DOHH2 (cell line): ENCODE measurements around the gene WSCD2.

Experiments
- H3F3A ChIP-seq: fragments of 200-600 bp; sonication (generic), shearing (Covaris generic); 2 replicates; pipeline ENCODE4 v1.6.0; 2016; ENCODE audit warnings: antibody characterized with exemption, mild to moderate bottlenecking; ENCODE audit not compliant: control insufficient read depth, insufficient read depth
- H3K27ac ChIP-seq: fragments of 200-600 bp; sonication (generic); 2 replicates; pipeline ENCODE4 v1.5.1; 2014; ENCODE audit warnings: low read depth, mild to moderate bottlenecking, low read length, moderate library complexity
- H3K27me3 ChIP-seq: fragments of 200-600 bp; sonication (generic); 2 replicates; pipeline ENCODE4 v1.6.1; 2014; ENCODE audit warnings: mild to moderate bottlenecking, low read length, mixed read lengths; ENCODE audit not compliant: control insufficient read depth
- H3K36me3 ChIP-seq: fragments of 200-600 bp; sonication (generic); 2 replicates; pipeline ENCODE4 v1.6.1; 2014; ENCODE audit warnings: mild to moderate bottlenecking, low read length, moderate library complexity, mixed read lengths; ENCODE audit not compliant: control insufficient read depth
- H3K4me1 ChIP-seq: fragments of 200-600 bp; sonication (generic); 2 replicates; pipeline ENCODE4 v1.6.1; 2014; ENCODE audit warnings: mild to moderate bottlenecking, low read length, mixed read lengths; ENCODE audit not compliant: control insufficient read depth
- H3K4me2 ChIP-seq: fragments of 200-600 bp; sonication (generic); 2 replicates; pipeline ENCODE4 v1.6.0; 2014; ENCODE audit warnings: mild to moderate bottlenecking, low read length, moderate library complexity
- H3K4me3 ChIP-seq: fragments of 200-600 bp; sonication (generic); 2 replicates; pipeline ENCODE4 v1.5.1; 2014; ENCODE audit warnings: mild to moderate bottlenecking, low read length, mixed read lengths
- H3K79me2 ChIP-seq: fragments of 200-600 bp; sonication (generic); 2 replicates; pipeline ENCODE4 v1.6.1; 2014; ENCODE audit warnings: mild to moderate bottlenecking, low read length, mixed read lengths; ENCODE audit not compliant: control insufficient read depth
- H3K9me2 ChIP-seq: fragments of 200-600 bp; sonication (generic); replicated peaks from 2 replicates; pipeline ENCODE4 v1.6.1; 2014; ENCODE audit warnings: mild to moderate bottlenecking, low read length, mixed read lengths; ENCODE audit not compliant: control insufficient read depth
- H3K9me3 ChIP-seq: fragments of 200-600 bp; sonication (generic); 2 replicates; pipeline ENCODE4 v1.6.1; 2014; ENCODE audit warnings: antibody characterized with exemption, low read length, mixed read lengths; ENCODE audit not compliant: control insufficient read depth, insufficient read depth
- H4K20me1 ChIP-seq: fragments of 200-600 bp; sonication (generic); 2 replicates; pipeline ENCODE4 v1.6.0; 2014; ENCODE audit warnings: low read depth, mild to moderate bottlenecking, antibody characterized with exemption, low read length, moderate library complexity; ENCODE audit not compliant: control insufficient read depth, insufficient read depth
- CTCF ChIP-seq: fragments of 200-600 bp; sonication (generic); IDR thresholded peaks from one replicate; pipeline ENCODE4 v1.5.1; 2014; ENCODE audit warnings: antibody characterized with exemption, mild to moderate bottlenecking, low read depth, low read length; ENCODE audit not compliant: poor library complexity, severe bottlenecking
- EZH2phosphoT487 ChIP-seq: fragments of 200-600 bp; sonication (generic); IDR thresholded peaks from 2 replicates; pipeline ENCODE4 v1.6.1; 2017; ENCODE audit warnings: borderline replicate concordance, mild to moderate bottlenecking, antibody characterized with exemption, low read length, moderate library complexity, mixed read lengths

WSCD2 gene

GRCh38 chr12:108129017-108129812 lies at the start of gene WSCD2:
TSS of gene WSCD2 (plus strand) at chr12:108129288. CDS start at chr12:108195833, 66,545 bp downstream.
- Histone ChIP-seq H3K4me2 (no peak within 1 kb of the TSS), H4K20me1 (no peaks in the 10 kb centered on the region), H3K27ac (no peak within 1 kb of the TSS), H3K4me3 (no peak within 1 kb of the TSS), H3K9me3 (no peaks in the 10 kb centered on the region), H3F3A (no peaks in the 10 kb centered on the region), H3K27me3 (peaks cover 13% of the 10 kb centered on the region), H3K79me2 (no peaks in the 10 kb centered on the region), H3K36me3 (no peaks in the 10 kb centered on the region), H3K4me1 (no peaks in the 10 kb centered on the region), H3K9me2 (no peaks in the 10 kb centered on the region)
- TF ChIP-seq CTCF = no peak
- TF ChIP-seq EZH2phosphoT487 = no peak

- Histone ChIP-seq H3K36me3 (no peaks in the 10 kb centered on the region), H3K27ac (no peak overlapping the region), H3K79me2 (no peaks in the 10 kb centered on the region), H3F3A (no peaks in the 10 kb centered on the region), H3K27me3 (peaks cover 6% of the 10 kb centered on the region; the same call in 1 of the 2 replicates), H3K9me2 (no peaks in the 10 kb centered on the region), H3K9me3 (no peaks in the 10 kb centered on the region), H4K20me1 (no peaks in the 10 kb centered on the region), H3K4me3 (no peak overlapping the region), H3K4me2 (no peak overlapping the region), H3K4me1 (no peaks in the 10 kb centered on the region)
- TF ChIP-seq CTCF (no peak), EZH2phosphoT487 (no peak)
Observed at GRCh38 chr12:108079721-108080120, 49.4 kb upstream of the WSCD2 start.

GRCh38 chr12:108080363-108080762 lies 48.7 kb upstream of the WSCD2 start:
- H3K36me3 ChIP-seq = no peaks in the 10 kb centered on the region
- no peak overlapping the region for H3K27ac ChIP-seq
- TF ChIP-seq EZH2phosphoT487 = no peak
- no peak for TF ChIP-seq CTCF
- peaks cover 6% of the 10 kb centered on the region; the same call in 1 of the 2 replicates for H3K27me3 ChIP-seq
- no peak overlapping the region for H3K4me2 ChIP-seq
- no peaks in the 10 kb centered on the region for H4K20me1 ChIP-seq
- H3F3A ChIP-seq = no peaks in the 10 kb centered on the region
- H3K9me2 ChIP-seq = no peaks in the 10 kb centered on the region
- no peaks in the 10 kb centered on the region for H3K4me1 ChIP-seq
- H3K9me3 ChIP-seq = no peaks in the 10 kb centered on the region
- H3K79me2 ChIP-seq = no peaks in the 10 kb centered on the region
- H3K4me3 ChIP-seq = no peak overlapping the region
